GM12878 (cell line): ENCODE measurements around the gene COL23A1. TPM values are rescaled to one million over a fixed set of nuclear protein-coding genes. Genes with fewer than 3 reads are reported as not detected.

Experiments
- ATAC-seq: fragments of 200-7000 bp; cut with Tn5 transposase; 3 replicates; pipeline ENCODE4 v1.9.1; 2020; ENCODE audit warnings: mild to moderate bottlenecking, moderate library complexity
- BruUV-seq: library from RNA; stranded (reverse); fragments of 400-500 nt; replicated peaks from 2 replicates; lab custom pipeline; 2021; lab: Mats Ljungman, UMichigan
- CTCF ChIA-PET: fragments of 300-600 bp; sonication (Branson Sonifier 250); formaldehyde crosslinking; extraction: SDS; loops from one replicate; lab custom pipeline; 2021; ENCODE audit warnings: inconsistent platforms; lab: Yijun Ruan, JAX
- POLR2A ChIA-PET: fragments of 350-600 bp; formaldehyde crosslinking; extraction: SDS; loops from one replicate; lab custom pipeline; 2021; ENCODE audit warnings: inconsistent platforms; lab: Charles Lee
- RAD21 ChIA-PET: fragments of 300-600 bp; sonication (Branson Sonifier 250); formaldehyde crosslinking; loops from one replicate; lab custom pipeline; 2023; ENCODE audit warnings: antibody characterized with exemption; ENCODE audit not compliant: unreplicated experiment; lab: Charles Lee
- SMC1A ChIA-PET: fragments of 300-600 bp; sonication (Branson Sonifier 250); formaldehyde crosslinking; loops from one replicate; lab custom pipeline; 2023; ENCODE audit not compliant: unreplicated experiment, uncharacterized antibody; lab: Charles Lee
- DNase-seq: peaks from one replicate; pipeline ENCODE4 v3.0.0-alpha.2; 2011; ENCODE audit warnings: low read depth, low spot score
- FAIRE-seq: peaks from 3 replicates; lab custom pipeline; 2011; peaks lifted over from hg19 to GRCh38; lab: Jason Lieb, UNC
- H2AFZ ChIP-seq: 2 replicates; pipeline ENCODE4 v1.6.0; 2011; ENCODE audit warnings: low read depth, low read length, control low read depth; ENCODE audit not compliant: control insufficient read depth
- H3K27ac ChIP-seq: 2 replicates; pipeline ENCODE4 v1.5.1; 2011; ENCODE audit warnings: control low read depth; ENCODE audit not compliant: control insufficient read depth, insufficient read depth
- H3K27me3 ChIP-seq, 2 experiments: replicated peaks in 1 of 2; 2 replicates each; pipeline versions ENCODE4 v1.6.0 to v1.6.1; 2011; ENCODE audit warnings: low read length in 1 of 2; ENCODE audit not compliant: control insufficient read depth in 2 of 2, insufficient read depth in 2 of 2
- H3K36me3 ChIP-seq, 2 experiments: 2 replicates each; pipeline ENCODE4 v1.5.1; 2011; ENCODE audit warnings: low read length in 1 of 2; ENCODE audit not compliant: control insufficient read depth in 2 of 2, insufficient read depth in 2 of 2
- H3K4me1 ChIP-seq: 2 replicates; pipeline ENCODE4 v1.6.1; 2011; ENCODE audit warnings: mild to moderate bottlenecking, low read length, moderate library complexity, mixed read lengths; ENCODE audit not compliant: control insufficient read depth, insufficient read depth
- H3K4me2 ChIP-seq: 2 replicates; pipeline ENCODE4 v1.6.0; 2011; ENCODE audit warnings: control low read depth; ENCODE audit not compliant: control insufficient read depth, insufficient read depth
- H3K4me3 ChIP-seq: fragments of 200-600 bp; sonication (generic); 2 replicates; pipeline ENCODE4 v1.5.1; 2016
- H3K79me2 ChIP-seq: 2 replicates; pipeline ENCODE4 v1.6.0; 2011; ENCODE audit warnings: low read length; ENCODE audit not compliant: control insufficient read depth, insufficient read depth
- H3K9ac ChIP-seq: 2 replicates; pipeline ENCODE4 v1.8.0; 2011; ENCODE audit warnings: low read length, control low read depth, mixed read lengths; ENCODE audit not compliant: control insufficient read depth, insufficient read depth
- H3K9me3 ChIP-seq: replicated peaks from 3 replicates; pipeline ENCODE4 v1.5.1; 2011; ENCODE audit warnings: mild to moderate bottlenecking, low read length; ENCODE audit not compliant: control insufficient read depth, insufficient read depth
- H4K20me1 ChIP-seq: 2 replicates; pipeline ENCODE4 v1.6.0; 2011; ENCODE audit not compliant: control insufficient read depth, insufficient read depth
- FOXM1 ChIP-seq: IDR thresholded peaks from 2 replicates; pipeline ENCODE4 v1.6.1; 2012; ENCODE audit warnings: low read depth, mild to moderate bottlenecking, inconsistent platforms, low read length, moderate library complexity
- NFYB ChIP-seq: IDR thresholded peaks from 2 replicates; pipeline ENCODE4 v1.6.1; 2011; ENCODE audit warnings: low read depth, mild to moderate bottlenecking, low read length, improper control_type of control experiment, moderate library complexity; ENCODE audit not compliant: insufficient read depth
- PML ChIP-seq: IDR thresholded peaks from 2 replicates; pipeline ENCODE4 v1.6.1; 2012; ENCODE audit warnings: low read length, inconsistent platforms
- WGBS: methylation state at CpG from one replicate; pipeline ENCODE4 v1.1.6; 2016; ENCODE audit warnings: low lambda C conversion rate; ENCODE audit not compliant: insufficient replicate concordance, insufficient coverage; ENCODE audit errors: missing lambda C conversion rate; 5-methylcytosine and 5-hydroxymethylcytosine counted together
- in situ Hi-C: fragments of 300-500 bp; cut with MboI; formaldehyde crosslinking; loops from 9 replicates; pipeline ENCODE4 v1.14.3; 2018; ENCODE audit warnings: mixed read lengths
- intact Hi-C: fragments of 100-400 bp; cut with micrococcal nuclease; formaldehyde crosslinking; loops from one replicate; pipeline ENCODE4 v1.14.2; 2022; ENCODE audit not compliant: unreplicated experiment
- polyA plus RNA-seq, 11 experiments: library from polyadenylated mRNA; depleted of rRNA in 4 of 11; unstranded in 6 of 11; stranded (reverse) in 5 of 11; fragments of >200 nt; fragmentation: Nextera tagmentation in 4 of 11; fragmentation: Illumina TruSeq in 1 of 11; extraction: Ambion mirVana in 4 of 11; extraction: Trizol in 1 of 11; gene quantifications; 1 replicate in 1 of 11; 2 replicates in 10 of 11; pipeline versions ENCODE4 v1.2.1 to v1.2.3, GENCODE V29; 2011 to 2016; ENCODE audit warnings: inconsistent platforms in 2 of 11, missing spikeins in 2 of 11, low read depth in 1 of 11
- total RNA-seq, 4 experiments: library from RNA; depleted of rRNA in 3 of 4; stranded (reverse); fragments of >200 nt in 3 of 4; fragmentation: Illumina TruSeq in 1 of 4; extraction: Trizol in 1 of 4; gene quantifications; 2 replicates each; pipeline versions ENCODE4 v1.2.1 to v1.2.3, GENCODE V29; 2013 to 2021
- TF ChIP-seq, protein P1 (sequence below): fragments of 150-350 bp; IDR thresholded peaks from 2 replicates; pipeline ENCODE4 v1.6.1; 2014; ENCODE audit warnings: mild to moderate bottlenecking, low read depth, low read length

COL23A1 gene
- total and polyA plus RNA-seq, 10 of the 15 experiments (the other 5 are each of a cell fraction or from before 2014, with no cell fraction given), result 0.03 to 0.83 (median 0.09) TPM; not detected in 5

GRCh38 chr5:178278358-178279023, 311.7 kb downstream of the COL23A1 start:
- no peaks in the 10 kb centered on the region for H3K79me2 ChIP-seq
- in situ Hi-C loops, result loop anchor here (5.0 kb wide), 2 partner anchors 274 to 1219 kb away; no protein-coding TSS in a partner anchor
- ChIA-PET RAD21 (interaction anchor here (0.8 kb wide), 1 partner anchor 1215 kb away, joined by 3 read pairs; no protein-coding TSS in a partner anchor), CTCF (interaction anchor here (1.0 to 2.7 kb wide), 5 partner anchors 271 to 1218 kb away, joined by 3 to 10 read pairs (median 5); no protein-coding TSS in a partner anchor), SMC1A (no interaction called here), POLR2A (no interaction called here)
- WGBS, result 53% methylated on average over 18 of the region's 18 CpGs
- H4K20me1 ChIP-seq, result no peaks in the 10 kb centered on the region
- no peak overlapping the region for H2AFZ ChIP-seq
- no peak for TF ChIP-seq FOXM1
- TF ChIP-seq, protein P1, sequence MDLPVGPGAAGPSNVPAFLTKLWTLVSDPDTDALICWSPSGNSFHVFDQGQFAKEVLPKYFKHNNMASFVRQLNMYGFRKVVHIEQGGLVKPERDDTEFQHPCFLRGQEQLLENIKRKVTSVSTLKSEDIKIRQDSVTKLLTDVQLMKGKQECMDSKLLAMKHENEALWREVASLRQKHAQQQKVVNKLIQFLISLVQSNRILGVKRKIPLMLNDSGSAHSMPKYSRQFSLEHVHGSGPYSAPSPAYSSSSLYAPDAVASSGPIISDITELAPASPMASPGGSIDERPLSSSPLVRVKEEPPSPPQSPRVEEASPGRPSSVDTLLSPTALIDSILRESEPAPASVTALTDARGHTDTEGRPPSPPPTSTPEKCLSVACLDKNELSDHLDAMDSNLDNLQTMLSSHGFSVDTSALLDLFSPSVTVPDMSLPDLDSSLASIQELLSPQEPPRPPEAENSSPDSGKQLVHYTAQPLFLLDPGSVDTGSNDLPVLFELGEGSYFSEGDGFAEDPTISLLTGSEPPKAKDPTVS, result no peak
- no peak for TF ChIP-seq NFYB
- TF ChIP-seq PML, result no peak
- no peaks in the 10 kb centered on the region for H3K4me1 ChIP-seq
- H3K9me3 ChIP-seq, result peaks cover under 1% of the 10 kb centered on the region; the same call in 1 of the 3 replicates
- no TSS peak for BruUV-seq
- H3K27ac ChIP-seq, result no peak overlapping the region
- H3K27me3 ChIP-seq, result no peaks in the 10 kb centered on the region
- intact Hi-C loops, result no loop called here
- no peaks in the 10 kb centered on the region for H3K36me3 ChIP-seq
- H3K9ac ChIP-seq, result no peak overlapping the region
- FAIRE-seq, result no peak
- no peak for DNase-seq
- H3K4me3 ChIP-seq, result no peak overlapping the region
- ATAC-seq, result no peak
- H3K4me2 ChIP-seq, result no peak overlapping the region
